Stimulated activated CD8-positive, alpha-beta memory T cell treated with anti-CD3 and anti-CD28 coated beads, Interleukin-2, amount 100 ng/mL, for 1 hour (primary cell): ENCODE results near the gene PMIS2.

Experiments used
- DNase-seq, 2 donors: peaks; one replicate each; pipeline ENCODE4 v3.0.0-alpha.2; 2020; ENCODE audit warnings: low read depth in 2 of 2

Gene PMIS2

GRCh38 chr19:35585848-35586247 lies at the start of gene PMIS2:
TSS of gene PMIS2 (plus strand) at chr19:35586173. CDS start at chr19:35586260, 87 bp downstream.
- no peak for DNase-seq

GRCh38 chr19:35539314-35539713 lies 46.7 kb upstream of the PMIS2 start:
- DNase-seq = no peak

- no peak for DNase-seq
Observed at GRCh38 chr19:35539850-35540249, 46.1 kb upstream of the PMIS2 start.

- DNase-seq = no peak
Observed at GRCh38 chr19:35540356-35540927, 45.5 kb upstream of the PMIS2 start.

GRCh38 chr19:35542209-35542608 lies 43.8 kb upstream of the PMIS2 start:
- no peak for DNase-seq

- DNase-seq = no peak
Observed at GRCh38 chr19:35543280-35544109, 42.5 kb upstream of the PMIS2 start.

GRCh38 chr19:35544110-35544802 lies 41.7 kb upstream of the PMIS2 start:
- DNase-seq = no peak

GRCh38 chr19:35545001-35545854 lies 40.7 kb upstream of the PMIS2 start, which contains the start of gene TMEM147:
TSS of gene TMEM147 (plus strand) at chr19:35545626. CDS start at chr19:35545740, 114 bp downstream.
- peak; percentile 57 to 59 for DNase-seq

- DNase-seq = peak; percentile 8 to 14
Observed at GRCh38 chr19:35545855-35546381, 40.1 kb upstream of the PMIS2 start.

- DNase-seq = no peak
Observed at GRCh38 chr19:35546532-35546931, 39.4 kb upstream of the PMIS2 start.

- DNase-seq = peak; percentile 6 to 33
Observed at GRCh38 chr19:35549174-35549788, 36.7 kb upstream of the PMIS2 start.

GRCh38 chr19:35549879-35550523 lies 36.0 kb upstream of the PMIS2 start:
- DNase-seq = no peak

- DNase-seq = no peak
Observed at GRCh38 chr19:35551091-35551810, 34.7 kb upstream of the PMIS2 start.

- DNase-seq = no peak
Observed at GRCh38 chr19:35552534-35553384, 33.2 kb upstream of the PMIS2 start.

- DNase-seq = no peak
Observed at GRCh38 chr19:35553385-35554000, 32.5 kb upstream of the PMIS2 start.

- no peak for DNase-seq
Observed at GRCh38 chr19:35554076-35554475, 31.9 kb upstream of the PMIS2 start.

- no peak for DNase-seq
Observed at GRCh38 chr19:35555301-35556005, 30.5 kb upstream of the PMIS2 start.
